HG03378 (cell line): ENCODE results near the gene PLAU.
"Not testable (repeated sequence)": the region's sequence is repeated elsewhere in the genome, so short reads cannot be mapped to it uniquely, and the experiment has no call there.

Source experiments
- ATAC-seq: cut with Tn5 transposase; IDR thresholded peaks from one replicate; pipeline ENCODE4 v1.9.1; 2021; ENCODE audit warnings: mild to moderate bottlenecking, moderate library complexity; ENCODE audit not compliant: unreplicated experiment

PLAU gene

GRCh38 chr10:73895381-73895780, 15.6 kb upstream of the PLAU start:
- ATAC-seq = not testable (repeated sequence)

GRCh38 chr10:73897693-73898092, 13.2 kb upstream of the PLAU start:
- no peak for ATAC-seq

- ATAC-seq = no peak
Measured at GRCh38 chr10:73898730-73899410, 12.1 kb upstream of the PLAU start.

- no peak for ATAC-seq
Measured at GRCh38 chr10:73899423-73899822, 11.5 kb upstream of the PLAU start.

- ATAC-seq = no peak
Measured at GRCh38 chr10:73900064-73900463, 10.9 kb upstream of the PLAU start.

- no peak for ATAC-seq
Measured at GRCh38 chr10:73901261-73901660, 9.7 kb upstream of the PLAU start.

GRCh38 chr10:73902351-73902750, 8.6 kb upstream of the PLAU start:
- no peak for ATAC-seq

GRCh38 chr10:73905256-73906020, 5.5 kb upstream of the PLAU start:
- ATAC-seq = no peak

GRCh38 chr10:73906524-73907447, 4.1 kb upstream of the PLAU start:
- no peak for ATAC-seq

- no peak for ATAC-seq
Measured at GRCh38 chr10:73907841-73908517, 3.0 kb upstream of the PLAU start.

GRCh38 chr10:73908853-73909539, 1.9 kb upstream of the PLAU start:
- peak; percentile 53 for ATAC-seq

- no peak for ATAC-seq
Measured at GRCh38 chr10:73909540-73910115, 1.3 kb upstream of the PLAU start.

GRCh38 chr10:73910401-73910763, 550 bp upstream of the PLAU start:
- ATAC-seq = no peak

- ATAC-seq = no peak
Measured at GRCh38 chr10:73911553-73912004, 647 bp downstream of the PLAU start.

- ATAC-seq = no peak
Measured at GRCh38 chr10:73914036-73914435, 3.1 kb downstream of the PLAU start.

- no peak for ATAC-seq
Measured at GRCh38 chr10:73915206-73915851, 4.4 kb downstream of the PLAU start.

GRCh38 chr10:73916761-73917470, 6.0 kb downstream of the PLAU start:
- no peak for ATAC-seq

- ATAC-seq = no peak
Measured at GRCh38 chr10:73917566-73918305, 6.8 kb downstream of the PLAU start.
